SK-MEL-5 (cell line): Measurements from ENCODE around the gene ENAH. TPM values are rescaled to one million over a fixed set of nuclear protein-coding genes. Genes with fewer than 3 reads are reported as not detected.
"Not testable (repeated sequence)": the region's sequence is repeated elsewhere in the genome, so short reads cannot be mapped to it uniquely, and the experiment has no call there.

Experiments
- DNase-seq: peaks from one replicate; pipeline ENCODE4 v3.0.0-alpha.2; 2016; ENCODE audit warnings: low read depth, low spot score
- in situ Hi-C: cut with HindIII; loops from 2 replicates; pipeline ENCODE4 v1.10.0; 2016; ENCODE audit warnings: low sequenced_read_pairs, high pct_unique_total_duplicates, low pct_unique_long_range_greater_than_20kb
- polyA plus RNA-seq, 2 experiments: library from polyadenylated mRNA; depleted of rRNA; stranded (reverse); fragments of >200 nt; gene quantifications; 2 replicates each; pipeline ENCODE4 v1.2.3, GENCODE V29; 2015
- total RNA-seq: library from RNA; depleted of rRNA; stranded (reverse); fragments of >200 nt; shearing (Covaris generic); gene quantifications from 2 replicates; pipeline ENCODE4 v1.2.3, GENCODE V29; 2014; rRNA removed

The ENAH gene
- total RNA-seq: 113 TPM in 2 replicates
- polyA plus RNA-seq (2015; cell fraction: cytosol; rRNA removed): 93.5 and 121 TPM in 2 replicates
- polyA plus RNA-seq (2015; cell fraction: nucleus; rRNA removed): 34.7 and 52.8 TPM in 2 replicates

DNA sequence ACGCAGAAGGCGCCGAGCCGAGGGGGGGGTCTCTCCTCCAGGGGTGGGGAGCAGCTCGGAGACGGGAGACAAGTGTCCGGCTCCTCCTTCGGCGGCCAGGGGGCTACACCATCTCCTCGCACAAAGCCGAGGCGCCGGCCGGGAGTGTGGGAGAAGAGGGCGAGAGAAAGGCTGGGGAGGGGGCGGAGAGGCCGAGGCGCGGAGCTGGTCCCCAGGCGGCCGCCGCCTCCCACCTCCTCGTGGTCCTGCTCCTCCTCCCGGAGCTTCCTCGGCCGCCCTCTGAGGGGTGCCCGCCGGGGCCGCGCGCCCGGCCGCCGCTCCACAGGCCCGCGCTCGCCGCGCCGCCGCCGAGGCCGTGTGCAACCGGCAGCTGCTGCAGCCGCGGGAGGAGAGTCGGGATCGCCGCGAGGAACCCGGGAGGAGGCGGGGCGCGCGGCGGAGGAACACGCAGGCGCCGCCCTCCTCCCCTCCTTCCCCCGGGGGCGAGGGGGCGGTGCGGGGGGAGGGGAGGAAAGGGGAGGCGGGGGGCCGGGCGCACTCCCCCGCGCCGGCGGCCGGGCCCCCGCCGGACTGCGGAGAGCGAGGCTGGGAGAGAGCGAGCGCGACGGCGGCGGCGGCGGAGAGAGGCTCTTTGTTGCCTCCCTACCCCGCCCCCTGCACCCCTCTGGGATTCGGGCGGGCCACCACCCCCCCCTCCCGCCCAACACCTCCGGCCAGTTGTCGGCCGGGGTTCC, at the start of gene ENAH:
ENAH (minus strand) TSS at position 395 of the 734 bp plus-strand sequence. CDS start 433 bp downstream, outside the sequence.
- DNase-seq: peak; percentile 89
- in situ Hi-C loops: no loop called here

DNA sequence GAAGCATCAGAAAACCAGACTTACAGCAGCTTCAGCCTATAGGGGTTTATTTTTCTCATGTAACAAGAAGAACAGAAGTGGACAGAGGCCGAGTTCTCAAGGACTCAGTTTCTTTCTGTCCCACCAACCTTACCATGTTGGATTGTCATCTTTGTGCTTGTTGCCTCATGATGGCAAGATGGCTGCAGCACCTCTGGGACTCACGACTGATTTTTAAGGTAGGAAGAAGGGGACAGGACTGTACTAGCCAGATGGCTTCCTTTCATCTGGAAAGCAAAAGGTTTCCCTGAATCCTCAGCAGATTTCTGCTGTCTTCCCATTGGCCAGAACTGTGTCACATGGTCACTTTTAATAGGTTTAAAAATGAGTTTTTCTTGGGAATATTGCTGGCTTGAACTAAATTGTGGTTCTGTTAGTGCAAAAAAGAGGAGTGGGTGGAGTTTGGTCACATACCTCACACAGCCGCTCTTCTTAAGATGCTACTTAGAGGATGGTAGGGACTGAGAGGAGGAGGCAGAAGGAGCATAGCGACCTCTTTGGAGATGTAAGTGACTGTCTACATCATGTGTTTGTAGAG, 48.1 kb upstream of the ENAH start:
- peak; percentile 26 for DNase-seq
- in situ Hi-C loops: no loop called here

DNA sequence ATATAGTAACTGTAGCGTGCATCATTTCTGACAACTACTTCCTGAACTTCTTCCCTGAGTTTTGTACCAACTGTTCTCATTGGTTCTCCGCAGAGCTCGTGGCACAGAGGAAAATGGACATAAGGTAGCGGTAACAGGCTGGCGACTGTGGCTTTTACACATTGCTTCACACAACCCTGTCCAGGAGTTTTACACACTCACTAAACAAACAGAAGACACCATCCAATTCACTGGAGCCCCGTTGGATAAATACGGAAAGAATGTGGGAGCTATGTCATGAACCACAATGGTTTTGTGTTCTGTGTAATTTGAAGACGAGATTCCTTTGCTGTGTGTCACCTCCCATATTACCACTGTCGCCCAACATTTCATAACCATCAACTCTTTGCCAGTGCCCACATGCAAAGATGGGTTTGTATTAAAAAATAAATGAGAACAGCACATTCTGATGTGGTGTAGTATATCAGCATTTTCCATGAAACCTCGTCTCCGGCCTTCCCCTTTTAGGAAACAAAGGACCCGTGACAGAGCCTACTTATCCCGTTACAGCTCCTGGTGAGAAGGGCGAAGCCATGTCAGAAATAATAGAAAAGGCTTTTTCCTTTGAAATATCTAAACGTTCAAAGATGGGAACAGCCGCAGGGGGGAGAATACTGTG, 47.4 kb upstream of the ENAH start:
- DNase-seq: peak; percentile 69
- in situ Hi-C loops: no loop called here

DNA sequence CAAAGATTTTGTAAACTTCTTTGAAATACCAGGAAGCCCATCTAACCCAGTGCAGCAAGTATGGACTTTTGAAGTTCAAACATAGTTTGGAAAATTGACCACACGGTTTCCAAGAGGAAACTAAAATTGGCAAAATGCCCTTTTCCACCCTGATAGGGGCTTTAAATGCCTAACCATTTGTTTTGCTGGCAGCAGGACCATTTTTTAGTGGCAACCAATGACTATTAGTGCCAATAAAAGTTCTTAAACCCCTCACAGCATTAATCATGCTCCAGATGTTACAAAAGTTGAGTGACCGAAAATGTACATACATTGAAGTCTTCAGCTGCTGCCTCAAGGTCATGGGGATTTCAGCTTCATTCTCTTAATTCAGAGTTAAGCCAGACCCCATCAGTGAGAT, 46.4 kb upstream of the ENAH start:
- in situ Hi-C loops: no loop called here
- DNase-seq: no peak

DNA sequence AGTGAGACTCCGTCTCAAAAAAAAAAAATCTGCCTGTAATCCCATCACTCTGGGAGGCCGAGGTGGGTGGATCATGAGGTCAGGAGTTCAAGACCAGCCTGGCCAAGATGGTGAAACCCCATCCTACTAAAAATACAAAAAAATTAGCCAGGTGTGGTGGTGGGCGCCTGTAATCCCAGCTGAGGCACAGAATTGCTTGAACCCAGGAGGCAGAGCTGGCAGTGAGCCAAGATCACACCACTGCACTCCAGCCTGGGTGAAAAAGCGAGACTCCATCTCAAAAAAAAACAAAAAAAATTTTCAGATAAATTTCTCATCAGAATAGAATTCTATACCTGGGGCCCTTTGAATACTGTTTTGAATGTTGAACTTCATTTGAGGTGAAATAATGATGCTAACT, 45.3 kb upstream of the ENAH start:
- DNase-seq, in situ Hi-C loops: not testable (repeated sequence)

DNA sequence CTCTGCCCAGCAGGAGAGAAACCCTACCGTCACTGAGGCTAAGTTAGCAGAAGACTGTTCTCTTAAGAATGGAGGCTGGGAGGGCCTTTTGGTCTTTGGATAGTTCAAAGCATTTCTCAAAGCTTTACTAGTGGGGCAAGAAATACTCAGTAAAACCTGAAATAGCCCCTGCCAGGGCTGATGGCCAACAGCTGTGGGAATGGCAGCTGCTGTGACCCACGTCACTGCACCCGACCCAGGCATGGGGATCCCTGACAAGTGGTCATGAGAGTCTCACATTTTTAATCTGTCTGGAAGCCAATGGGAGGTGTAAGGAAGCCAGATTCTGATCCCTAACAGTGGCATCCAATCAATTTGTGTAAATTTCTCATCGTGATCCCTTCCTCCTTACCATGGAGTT, 44.5 kb upstream of the ENAH start:
- DNase-seq: no peak
- in situ Hi-C loops: no loop called here

DNA sequence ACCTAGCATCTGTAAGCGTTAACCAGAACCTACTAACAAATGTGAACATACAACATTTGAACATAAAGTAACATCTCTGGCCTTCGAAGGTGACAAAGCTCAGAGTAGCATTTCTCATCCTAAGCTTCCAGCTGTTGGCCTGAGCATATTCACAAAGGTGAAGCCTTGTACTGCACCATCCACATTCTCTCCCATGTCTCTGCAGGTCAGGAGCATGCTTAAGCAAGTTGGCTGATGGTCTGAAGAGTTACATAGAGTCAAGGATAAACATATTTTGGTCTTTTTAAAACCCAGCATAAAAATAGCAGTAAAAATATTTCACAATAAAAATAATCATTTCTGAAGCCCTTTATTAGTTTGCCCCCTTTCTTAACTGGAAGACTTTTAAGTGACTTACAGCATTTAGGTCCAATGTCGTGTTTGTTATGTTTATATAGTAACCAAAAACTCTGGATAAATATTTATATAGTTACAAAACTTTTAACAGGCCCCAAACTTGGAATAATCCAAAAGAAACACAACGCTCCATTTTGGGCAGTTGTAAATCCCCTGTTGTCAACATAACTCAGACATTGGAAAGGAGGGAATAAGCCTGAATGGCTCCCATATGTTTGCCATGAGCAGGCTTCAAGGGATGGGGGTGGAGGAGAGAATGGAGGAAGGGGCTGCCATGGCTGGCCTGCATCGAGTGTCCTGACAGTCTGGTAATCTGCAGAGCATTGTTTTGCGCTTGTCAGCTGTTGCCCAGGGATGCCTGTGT, 42.8 kb upstream of the ENAH start:
- in situ Hi-C loops: no loop called here
- DNase-seq: no peak

DNA sequence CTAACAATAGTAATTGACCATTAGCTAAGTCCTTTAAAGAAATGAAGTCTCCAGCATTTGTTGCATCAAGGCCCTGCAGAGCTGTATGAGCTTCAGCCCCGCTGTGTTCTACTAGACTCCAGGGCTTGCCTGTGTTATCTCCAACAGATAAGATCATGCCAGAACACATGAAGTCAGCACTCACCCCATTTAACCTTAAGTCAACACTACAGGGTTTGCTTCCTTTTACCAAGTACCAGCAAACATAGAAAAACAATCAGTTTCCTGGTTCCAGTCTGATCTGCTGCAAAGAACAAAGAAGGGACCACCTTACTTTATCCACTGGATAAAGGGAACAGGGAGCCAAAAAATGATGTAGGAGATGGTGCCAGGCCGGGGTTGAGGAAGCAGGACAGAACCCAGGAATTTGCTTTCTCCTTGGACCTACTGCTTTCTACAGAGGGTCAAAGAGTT, 41.3 kb upstream of the ENAH start:
- no peak for DNase-seq
- in situ Hi-C loops: no loop called here

DNA sequence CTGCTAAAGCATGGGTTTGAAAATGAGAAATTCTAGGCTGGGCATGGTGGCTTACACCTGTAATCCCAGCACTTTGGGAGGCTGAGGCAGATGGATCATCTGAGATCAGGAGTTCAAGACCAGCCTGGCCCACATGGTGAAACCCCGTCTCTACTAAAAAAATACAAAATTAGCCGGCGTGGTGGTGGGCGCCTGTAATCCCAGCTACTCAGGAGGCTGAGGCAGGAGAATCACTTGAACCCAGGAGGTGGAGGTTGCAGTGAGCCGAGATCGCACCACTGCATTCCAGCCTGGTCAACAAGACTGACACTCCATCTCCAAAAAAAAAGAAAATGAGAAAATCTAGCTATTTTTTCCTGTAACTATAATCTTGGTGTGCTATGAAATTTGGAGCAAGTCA, 40.8 kb upstream of the ENAH start:
- in situ Hi-C loops, DNase-seq: not testable (repeated sequence)

DNA sequence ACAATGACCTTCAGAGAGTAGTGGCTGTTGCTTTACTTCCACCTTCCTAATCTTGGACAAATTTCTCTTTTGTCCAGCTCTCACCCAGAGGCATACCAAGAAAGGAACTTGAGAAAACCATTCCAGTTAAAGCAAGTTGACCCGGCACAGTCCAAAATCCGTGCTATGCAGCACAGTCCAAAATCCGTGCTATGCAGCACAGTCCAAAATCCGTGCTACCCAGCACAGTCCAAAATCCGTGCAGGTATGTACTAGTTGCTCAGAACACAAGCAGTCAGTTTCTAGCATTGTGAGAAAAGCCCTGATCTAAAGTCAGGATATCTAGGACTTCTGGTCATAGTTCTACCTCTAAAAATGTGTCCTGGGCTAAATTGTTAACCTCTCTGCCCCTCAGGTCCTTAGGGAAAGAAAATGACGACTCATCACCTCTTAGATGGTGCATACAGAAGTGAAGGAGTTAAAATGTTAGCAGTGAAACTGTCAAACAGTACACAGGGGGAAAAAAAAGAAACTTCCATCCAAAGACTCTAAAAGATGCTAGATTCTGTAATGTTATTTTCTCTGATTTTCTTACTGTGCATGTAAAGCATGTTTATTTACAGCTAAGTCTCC, 40.3 kb upstream of the ENAH start:
- in situ Hi-C loops: no loop called here
- no peak for DNase-seq

DNA sequence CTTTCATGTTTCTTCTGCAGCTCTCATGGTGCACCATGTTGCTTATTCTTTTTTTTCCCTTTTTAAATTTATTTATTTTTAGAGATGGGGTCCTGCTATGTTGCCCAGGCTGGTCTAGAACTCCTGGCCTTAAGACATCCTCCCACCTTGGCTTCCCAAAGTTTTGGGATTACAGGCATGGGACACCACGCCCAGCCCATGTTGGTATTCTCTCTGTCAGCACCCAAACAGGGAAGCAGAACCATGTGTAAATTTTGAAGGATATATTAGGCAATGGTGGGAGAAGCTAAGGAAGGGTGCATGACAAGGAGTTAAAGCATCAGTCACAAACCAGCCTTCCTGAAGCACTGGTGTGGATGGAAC, 39.6 kb upstream of the ENAH start:
- DNase-seq: no peak
- in situ Hi-C loops: no loop called here

DNA sequence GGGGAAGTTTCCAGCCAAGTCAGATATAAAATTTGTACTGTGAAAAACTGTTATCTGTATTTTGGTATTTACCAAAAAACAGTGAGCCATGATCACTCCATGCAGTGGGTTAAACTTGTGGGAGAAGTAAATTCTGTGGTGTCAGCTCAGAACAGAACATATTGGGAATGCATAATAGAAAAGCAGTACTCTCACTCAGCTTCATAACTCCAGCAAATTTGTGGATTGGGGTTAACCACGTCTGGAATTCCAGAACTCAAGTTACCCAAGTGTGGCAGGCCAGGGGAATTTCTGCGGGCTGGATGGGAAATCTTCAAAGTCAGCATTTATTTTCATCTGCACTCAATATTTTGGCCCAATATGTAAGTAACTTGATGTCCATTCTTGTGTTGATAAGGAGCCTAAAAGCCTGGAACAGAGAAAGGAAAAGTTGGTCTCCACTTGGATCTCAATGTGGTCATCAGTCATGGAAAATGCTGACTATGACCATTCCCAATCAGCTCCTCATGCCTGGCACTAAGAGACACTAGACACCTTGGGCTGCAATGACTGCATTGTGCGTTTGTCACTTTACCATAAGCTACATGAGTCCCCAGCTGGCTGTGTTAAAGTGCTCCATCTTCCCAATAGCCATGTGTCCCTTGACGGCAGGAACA, 39.1 kb upstream of the ENAH start:
- DNase-seq: no peak
- in situ Hi-C loops: no loop called here

DNA sequence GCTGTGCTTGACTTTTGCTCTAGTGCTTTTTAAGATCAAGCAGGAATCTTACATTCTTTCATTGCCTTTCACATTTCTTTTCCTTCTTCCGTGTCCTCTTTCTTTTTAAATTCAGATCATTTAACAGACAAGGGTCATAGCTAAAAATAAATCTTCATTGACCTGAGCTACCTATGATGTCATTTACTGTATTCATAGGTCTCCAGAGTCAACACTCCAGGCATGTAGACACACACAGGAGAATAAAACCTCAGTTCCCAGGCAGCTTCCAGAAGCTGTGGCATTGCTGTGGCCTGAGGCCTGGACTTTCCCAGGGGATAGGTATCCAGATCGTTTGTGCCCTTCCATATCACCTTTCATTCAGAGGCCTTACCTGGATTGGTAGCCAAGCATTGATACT, 38.5 kb upstream of the ENAH start:
- DNase-seq: peak; percentile 23
- in situ Hi-C loops: no loop called here

DNA sequence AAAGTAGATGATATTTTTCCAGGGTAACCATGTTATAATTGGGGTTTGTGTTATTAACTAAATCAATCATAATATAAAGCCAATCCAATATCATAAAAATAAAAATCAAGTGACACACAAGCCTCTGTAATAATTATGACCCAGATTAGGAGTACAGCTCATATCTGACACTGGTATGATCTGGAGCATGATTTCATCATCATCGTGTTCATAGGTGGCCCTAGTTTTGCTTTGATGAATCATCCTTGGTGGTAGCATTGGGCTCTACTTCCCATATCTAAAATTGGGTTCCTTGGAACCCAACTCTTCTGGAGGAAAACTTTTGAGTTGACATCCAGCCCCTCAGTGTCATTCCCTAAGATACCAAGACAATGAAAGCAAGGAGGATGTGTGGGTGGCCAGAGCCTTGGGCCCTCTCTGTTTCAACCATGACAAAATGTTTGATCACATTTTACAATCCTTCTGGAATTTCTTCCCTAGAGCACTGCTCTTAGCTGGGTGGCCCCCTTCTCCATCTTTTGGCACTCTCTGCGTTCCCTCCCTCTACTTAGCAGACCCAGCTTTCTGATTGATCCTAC, 37.0 kb upstream of the ENAH start:
- DNase-seq: no peak
- in situ Hi-C loops: no loop called here

DNA sequence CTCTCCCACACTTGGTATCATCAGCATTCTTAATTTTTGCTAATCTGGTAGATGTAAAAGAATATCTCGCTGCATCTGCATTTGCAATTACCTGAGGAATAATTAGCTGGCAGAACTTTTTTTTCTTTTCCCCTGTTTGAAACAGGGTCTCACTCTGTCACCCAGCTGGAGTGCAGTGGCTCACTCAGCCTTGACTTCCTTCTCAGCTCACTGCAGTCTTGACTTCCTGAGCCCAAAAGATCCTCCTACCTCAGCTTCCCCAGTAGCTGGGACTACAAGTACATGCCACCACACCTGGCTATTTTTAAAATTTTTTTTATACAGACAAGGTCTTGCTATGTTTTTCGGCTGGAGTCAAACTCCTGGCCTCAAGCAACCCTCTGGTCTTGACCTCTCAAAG, 35.4 kb upstream of the ENAH start:
- in situ Hi-C loops: no loop called here
- DNase-seq: no peak

DNA sequence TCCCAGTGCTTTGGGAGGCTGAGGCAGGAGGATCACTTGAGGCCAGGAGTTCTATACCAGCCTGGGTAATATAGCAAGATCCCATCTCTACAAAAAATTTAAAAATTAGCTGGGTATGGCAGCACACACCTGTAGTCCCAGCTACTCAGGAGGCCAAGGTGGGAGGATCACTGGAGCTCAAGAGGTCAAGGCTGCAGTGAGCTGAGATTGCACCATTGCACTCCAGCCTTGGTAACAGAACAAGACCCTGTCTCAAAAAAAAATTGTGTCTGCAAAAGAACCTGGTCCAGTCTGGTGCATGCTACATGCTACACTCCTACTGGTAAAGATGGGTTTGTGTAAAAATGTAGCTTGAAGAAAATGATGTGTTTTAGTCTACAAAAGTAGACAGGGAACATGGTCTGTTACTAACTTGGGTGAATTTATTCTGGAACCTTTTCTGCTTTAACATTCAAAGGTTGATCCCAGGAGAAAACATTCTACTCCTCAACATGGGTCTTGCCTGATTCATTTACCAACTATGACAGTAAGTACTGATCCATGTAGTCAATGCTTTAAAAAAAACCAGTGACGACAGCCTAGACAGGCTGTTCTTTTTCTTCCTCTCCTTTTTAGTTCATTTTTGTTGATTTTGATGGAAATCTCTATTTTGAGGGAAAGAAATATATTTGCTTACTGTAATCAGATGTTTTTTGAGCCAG, 32.7 kb upstream of the ENAH start:
- DNase-seq: no peak
- in situ Hi-C loops: no loop called here
